GM21423 (cell line): ENCODE measurements around the gene PLSCR3.

Experiments used
- ATAC-seq: cut with Tn5 transposase; IDR thresholded peaks from one replicate; pipeline ENCODE4 v1.9.1; 2021; ENCODE audit warnings: mild to moderate bottlenecking, moderate library complexity; ENCODE audit not compliant: unreplicated experiment

The PLSCR3 gene

DNA sequence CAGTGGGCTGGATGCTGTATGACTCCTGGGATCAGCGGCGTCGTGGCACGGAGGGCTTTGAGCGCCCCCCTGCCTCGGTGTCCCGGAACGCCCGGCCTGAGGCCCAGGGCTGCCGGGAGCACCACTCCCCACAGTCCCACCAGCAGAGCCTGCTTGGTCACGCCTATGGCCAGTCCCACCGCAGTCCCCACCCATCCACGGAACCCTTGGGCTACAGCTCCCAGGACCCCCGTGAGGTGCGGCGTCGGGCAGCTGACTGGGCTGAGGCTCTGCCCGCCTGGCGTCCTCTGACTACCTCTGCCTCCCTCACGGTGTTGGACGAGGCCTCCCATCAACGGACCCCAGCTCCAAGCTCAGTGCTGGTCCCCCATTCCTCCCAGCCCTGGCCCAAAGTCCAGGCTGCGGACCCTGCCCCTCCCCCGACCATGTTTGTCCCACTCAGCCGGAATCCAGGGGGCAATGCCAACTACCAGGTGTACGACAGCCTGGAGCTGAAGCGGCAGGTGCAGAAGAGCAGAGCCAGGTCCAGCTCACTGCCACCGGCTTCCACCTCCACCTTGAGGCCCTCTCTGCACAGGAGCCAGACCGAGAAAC is 32.7 kb upstream of the PLSCR3 start:
- ATAC-seq = no peak

DNA sequence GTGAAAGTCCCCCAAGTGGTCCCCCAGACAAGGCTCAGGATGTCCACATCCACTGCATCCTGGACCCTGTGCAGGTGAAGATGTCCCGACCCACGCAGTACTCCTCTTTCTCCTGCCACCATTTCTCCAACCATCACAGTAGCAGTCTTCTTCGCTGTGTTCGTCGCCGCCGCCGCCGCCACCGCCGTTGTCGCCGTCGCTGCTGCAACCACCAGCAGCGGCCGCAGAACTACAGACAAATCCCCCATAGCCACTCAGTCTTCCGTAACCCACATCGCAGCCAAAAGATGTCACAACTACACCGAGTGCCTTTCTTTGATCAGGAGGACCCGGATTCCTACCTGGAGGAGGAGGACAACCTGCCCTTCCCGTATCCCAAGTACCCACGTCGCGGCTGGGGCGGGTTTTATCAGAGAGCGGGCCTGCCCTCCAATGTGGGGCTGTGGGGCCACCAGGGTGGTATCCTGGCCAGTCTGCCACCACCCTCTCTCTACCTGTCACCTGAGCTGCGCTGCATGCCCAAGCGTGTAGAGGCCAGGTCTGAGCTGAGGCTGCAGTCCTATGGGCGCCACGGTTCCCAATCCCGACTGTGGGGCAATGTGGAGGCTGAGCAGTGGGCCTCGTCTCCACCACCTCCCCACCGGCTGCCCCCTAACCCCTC is 32.0 kb upstream of the PLSCR3 start:
- ATAC-seq = no peak

GRCh38 chr17:7425756-7426155 is 31.4 kb upstream of the PLSCR3 start:
- no peak for ATAC-seq

DNA sequence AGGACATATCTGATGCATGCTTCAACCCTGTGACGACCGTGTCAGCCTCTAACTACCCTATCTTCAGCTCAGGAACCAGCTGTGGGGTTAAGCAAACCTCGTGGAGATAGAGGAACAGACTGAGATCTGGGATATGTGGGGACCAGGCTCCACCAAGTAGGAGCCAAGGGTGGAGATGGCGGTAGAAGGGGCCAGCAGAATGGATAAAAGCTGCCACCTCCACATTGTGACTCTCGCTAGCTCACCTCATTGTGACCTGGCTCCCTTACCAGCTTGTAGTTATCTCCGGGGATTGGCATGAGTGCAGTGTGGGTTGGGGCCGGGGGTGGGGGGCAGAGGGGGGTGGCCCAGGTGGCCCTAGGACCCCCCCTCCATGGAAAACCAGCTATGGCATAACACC is 31.0 kb upstream of the PLSCR3 start, which contains the start of gene SPEM2:
TSS of gene SPEM2 (plus strand) at position 301 of the 400 bp plus-strand sequence. CDS start at position 374, 73 bp downstream.
- no peak for ATAC-seq

DNA sequence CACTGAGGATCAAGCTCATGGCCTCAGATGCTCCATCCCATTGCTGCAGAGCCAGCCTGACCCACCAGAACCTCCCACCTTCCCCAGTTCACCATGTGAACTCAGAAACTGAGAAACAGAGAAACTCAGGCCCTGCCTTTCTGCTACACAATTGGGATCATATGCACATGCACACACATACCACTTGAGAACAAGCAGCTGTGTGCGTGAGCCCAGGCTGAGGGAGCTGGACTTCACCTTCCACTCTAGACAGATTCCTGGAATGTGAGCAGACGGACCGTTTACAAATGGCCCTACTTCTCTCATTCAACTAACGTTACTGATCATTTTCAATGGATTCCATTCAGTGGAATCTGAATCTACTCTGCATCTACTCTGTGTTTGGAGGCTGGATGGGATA is 29.4 kb upstream of the PLSCR3 start:
- ATAC-seq = no peak

DNA sequence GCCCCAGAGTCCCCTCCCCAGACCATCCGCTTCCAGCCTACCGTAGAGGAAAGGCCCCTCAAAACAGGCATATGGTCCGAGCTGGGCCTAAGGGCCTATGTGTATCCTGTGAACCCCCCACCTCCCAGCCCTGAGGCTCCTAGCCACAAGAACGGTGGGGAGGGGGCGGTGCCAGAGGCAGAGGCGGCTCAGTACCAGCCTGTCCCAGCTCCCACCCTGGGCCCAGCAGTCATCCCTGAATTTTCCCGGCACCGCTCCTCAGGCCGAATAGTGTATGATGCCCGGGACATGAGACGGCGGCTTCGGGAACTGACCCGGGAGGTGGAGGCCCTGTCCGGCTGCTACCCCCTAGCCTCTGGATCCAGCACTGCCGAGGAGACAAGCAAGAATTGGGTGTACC is 26.9 kb upstream of the PLSCR3 start:
- ATAC-seq = no peak

- ATAC-seq = no peak
Measured at GRCh38 chr17:7419819-7420610, 25.7 kb upstream of the PLSCR3 start, which contains the start of gene SPEM1. SPEM1 (plus strand) TSS chr17:7420324; CDS start chr17:7420385, 61 bp downstream.

- no peak for ATAC-seq
Measured at GRCh38 chr17:7418472-7419152, 24.3 kb upstream of the PLSCR3 start.

DNA sequence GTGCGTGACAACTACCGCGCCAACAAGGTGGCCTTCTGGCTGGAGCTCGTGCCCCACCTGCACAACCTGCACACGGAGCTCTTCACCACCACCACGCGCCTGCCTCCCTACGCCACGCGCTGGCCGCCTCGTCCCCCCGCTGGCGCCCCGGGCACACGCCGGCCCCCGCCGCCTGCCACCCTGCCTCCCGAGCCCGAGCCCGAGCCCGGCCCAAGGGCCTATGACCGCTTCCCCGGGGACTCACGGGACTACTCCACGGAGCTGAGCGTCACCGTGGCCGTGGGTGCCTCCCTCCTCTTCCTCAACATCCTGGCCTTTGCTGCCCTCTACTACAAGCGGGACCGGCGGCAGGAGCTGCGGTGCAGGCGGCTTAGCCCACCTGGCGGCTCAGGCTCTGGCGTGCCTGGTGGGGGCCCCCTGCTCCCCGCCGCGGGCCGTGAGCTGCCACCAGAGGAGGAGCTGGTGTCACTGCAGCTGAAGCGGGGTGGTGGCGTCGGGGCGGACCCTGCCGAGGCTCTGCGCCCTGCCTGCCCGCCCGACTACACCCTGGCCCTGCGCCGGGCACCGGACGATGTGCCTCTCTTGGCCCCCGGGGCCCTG is 22.8 kb upstream of the PLSCR3 start:
- ATAC-seq = no peak

DNA sequence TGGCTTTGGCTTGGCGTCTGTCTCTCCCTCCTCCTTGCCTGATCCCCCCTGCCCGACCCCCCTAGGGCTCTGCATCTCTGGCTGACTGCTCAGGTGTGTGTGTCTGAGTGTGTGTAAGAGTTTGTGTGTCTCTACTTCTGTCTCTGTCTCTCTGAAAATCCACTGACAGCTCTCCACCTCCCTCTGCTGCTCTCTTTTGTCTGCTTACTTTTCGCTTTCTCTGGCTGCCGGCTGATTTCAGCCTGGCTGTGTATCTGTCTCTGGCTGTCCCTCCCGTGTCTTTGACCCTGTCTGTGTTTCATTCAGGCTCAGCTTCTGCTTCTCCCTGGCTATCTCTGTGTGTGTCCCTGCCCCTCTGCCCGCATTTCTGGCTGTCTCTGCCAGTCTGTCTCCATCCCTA is 22.0 kb upstream of the PLSCR3 start:
- ATAC-seq = no peak

GRCh38 chr17:7415784-7416183 is 21.5 kb upstream of the PLSCR3 start:
- ATAC-seq = no peak

DNA sequence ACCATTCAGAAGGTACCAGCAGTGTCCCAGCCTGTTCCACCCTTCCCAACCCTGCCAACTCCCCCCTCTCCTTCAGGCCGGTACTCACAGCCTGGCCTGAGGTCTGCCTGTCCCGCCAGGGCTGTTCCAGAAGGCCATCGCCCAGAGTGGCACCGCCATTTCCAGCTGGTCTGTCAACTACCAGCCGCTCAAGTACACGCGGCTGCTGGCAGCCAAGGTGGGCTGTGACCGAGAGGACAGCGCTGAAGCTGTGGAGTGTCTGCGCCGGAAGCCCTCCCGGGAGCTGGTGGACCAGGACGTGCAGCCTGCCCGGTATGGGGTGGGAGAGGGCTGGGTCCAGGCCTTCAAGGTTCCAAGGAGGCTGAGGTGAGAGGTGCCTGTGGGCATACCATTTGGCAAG is 20.5 kb upstream of the PLSCR3 start:
- no peak for ATAC-seq

GRCh38 chr17:7413346-7413985 is 19.1 kb upstream of the PLSCR3 start:
- ATAC-seq = no peak

DNA sequence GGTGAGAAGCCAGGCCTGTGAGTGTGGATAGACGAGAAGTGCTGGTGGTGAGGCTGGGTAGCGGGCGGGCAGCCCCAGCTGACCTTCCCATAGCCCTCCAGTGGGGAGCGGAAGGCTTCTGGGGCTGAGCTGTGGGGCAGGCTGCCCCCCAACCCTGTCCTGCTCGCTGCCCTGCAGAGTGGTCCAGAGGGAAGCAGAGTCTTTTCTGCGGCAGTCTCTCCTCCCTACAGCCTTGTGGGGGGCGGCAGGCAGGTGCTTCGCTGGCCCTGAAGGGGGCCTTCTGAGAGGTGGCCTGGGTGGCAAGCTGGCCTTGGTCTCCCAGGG is 17.1 kb upstream of the PLSCR3 start:
- no peak for ATAC-seq

DNA sequence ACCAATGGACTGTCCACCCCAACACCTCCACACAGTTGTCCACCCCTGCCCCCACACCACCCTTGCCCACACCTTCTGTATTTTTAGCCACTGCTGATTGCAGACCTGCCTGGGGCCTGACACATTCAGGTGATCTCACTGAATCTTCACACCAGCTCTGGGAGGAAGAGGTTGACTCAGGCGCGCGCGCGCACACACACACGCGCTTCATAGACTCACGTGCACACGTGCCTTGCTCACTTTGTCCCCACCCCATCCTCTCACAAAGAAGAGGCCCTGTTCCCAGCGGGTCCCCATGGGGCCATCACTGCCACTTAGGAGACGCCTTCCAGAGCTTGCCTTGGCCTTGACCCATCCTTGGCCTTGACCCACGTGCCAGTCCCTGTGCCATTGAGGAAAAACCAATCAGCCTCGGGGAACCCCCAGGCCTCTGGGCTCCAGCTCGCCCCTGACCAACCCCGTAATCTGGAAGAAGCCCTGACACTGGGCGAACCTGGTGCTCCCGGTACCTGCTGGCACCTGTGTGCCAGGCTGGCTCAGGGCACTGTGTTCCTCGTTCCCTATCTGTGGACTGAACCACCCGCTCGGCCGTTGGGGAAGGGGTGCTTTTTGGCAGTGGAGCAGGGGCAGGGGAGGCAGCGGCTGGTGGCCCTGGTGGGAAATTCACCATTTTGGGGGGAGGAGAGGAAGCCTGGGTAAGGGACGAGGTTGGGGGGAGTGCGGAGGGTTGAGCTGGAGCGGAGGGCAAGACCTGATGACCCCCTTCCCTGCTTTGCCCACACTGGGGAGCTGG is 16.5 kb upstream of the PLSCR3 start:
- ATAC-seq = no peak

DNA sequence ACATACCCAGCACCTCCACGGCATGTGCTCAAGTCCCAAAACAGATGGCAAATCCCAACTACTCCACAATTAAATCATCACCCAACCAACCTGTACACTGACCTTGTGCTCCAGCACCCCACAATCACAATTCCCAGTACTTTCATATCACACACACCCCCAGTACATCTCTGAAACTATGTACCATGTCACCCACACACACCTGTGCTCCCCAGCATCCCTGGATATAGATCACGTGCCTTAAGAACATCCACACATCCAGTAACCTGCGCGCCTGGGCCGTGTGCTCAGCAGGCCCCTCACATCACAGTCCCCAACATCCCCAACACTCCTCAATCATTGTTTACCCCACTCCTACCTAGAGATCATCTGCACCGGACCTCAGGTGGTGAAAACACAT is 15.4 kb upstream of the PLSCR3 start:
- ATAC-seq = no peak

DNA sequence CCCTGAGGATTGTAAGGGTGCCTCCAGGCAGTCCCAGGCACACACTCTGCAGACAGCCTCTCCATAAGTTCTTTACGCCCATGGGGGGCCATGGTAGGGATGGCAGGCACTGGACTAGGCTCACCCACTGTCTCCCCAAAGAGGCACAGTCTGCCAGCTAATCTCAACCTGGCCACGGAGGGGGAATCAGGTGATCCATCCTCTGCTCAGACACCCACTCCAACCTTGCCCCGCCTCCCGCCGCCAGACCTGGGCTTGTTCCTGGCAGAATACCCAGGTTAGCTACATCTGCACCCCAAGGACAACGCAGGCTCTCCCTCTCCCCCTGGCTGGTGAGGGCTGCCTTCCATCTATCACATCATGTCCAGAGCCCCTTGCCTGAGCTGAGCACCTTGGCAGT is 14.5 kb upstream of the PLSCR3 start:
- no peak for ATAC-seq

GRCh38 chr17:7408252-7408727 is 14.0 kb upstream of the PLSCR3 start:
- no peak for ATAC-seq

GRCh38 chr17:7407485-7408251 is 13.3 kb upstream of the PLSCR3 start, which contains the start of gene NLGN2:
NLGN2 (plus strand) TSS chr17:7407845; CDS start chr17:7408256, 411 bp downstream.
- ATAC-seq = no peak
